Coronary artery (tissue), 2 donors: Measurements from ENCODE around the gene COX7A2.
A peak's percentile ranks its signal among the peaks of the same experiment; 100 is the strongest.

Experiments
- DNase-seq: peaks from one replicate; pipeline ENCODE4 v3.0.0-alpha.2; 2017; ENCODE audit warnings: low spot score
- H3K27ac ChIP-seq, 2 donors: fragments of 200-600 bp; sonication (generic); one replicate each; pipeline ENCODE4 v1.5.1; 2016 to 2019
- H3K4me3 ChIP-seq: fragments of 200-600 bp; sonication (generic); 2 replicates; pipeline ENCODE4 v1.5.1; 2016; ENCODE audit warnings: mild to moderate bottlenecking, moderate library complexity
- CTCF ChIP-seq: fragments of 200-600 bp; sonication (generic); IDR thresholded peaks from one replicate; pipeline ENCODE4 v1.5.1; 2019; ENCODE audit warnings: antibody characterized with exemption

Gene COX7A2

DNA sequence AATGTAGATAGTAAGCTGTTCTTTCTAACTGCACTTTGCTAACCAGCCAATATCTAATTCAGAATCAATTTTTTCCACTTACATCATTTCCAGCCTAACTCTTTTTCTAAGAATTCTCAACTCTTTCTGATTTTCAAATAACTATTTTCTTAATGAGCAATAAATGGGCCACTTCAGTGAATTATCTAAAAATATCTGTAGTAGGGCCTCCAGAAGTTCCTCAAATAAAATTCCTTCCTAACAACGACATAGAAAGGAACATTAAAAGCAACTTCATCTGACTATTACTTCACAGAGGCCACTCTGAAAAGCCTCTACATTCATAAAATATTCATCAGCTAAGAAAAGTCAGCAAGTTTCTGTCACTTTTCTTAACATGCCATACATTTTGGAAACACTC is 42.6 kb downstream of the COX7A2 start:
- TF ChIP-seq CTCF, result no peak
- H3K27ac ChIP-seq, result peak overlapping the region in 1 of 2 donors; percentile 68
- no peak for DNase-seq
- no peak overlapping the region for H3K4me3 ChIP-seq

DNA sequence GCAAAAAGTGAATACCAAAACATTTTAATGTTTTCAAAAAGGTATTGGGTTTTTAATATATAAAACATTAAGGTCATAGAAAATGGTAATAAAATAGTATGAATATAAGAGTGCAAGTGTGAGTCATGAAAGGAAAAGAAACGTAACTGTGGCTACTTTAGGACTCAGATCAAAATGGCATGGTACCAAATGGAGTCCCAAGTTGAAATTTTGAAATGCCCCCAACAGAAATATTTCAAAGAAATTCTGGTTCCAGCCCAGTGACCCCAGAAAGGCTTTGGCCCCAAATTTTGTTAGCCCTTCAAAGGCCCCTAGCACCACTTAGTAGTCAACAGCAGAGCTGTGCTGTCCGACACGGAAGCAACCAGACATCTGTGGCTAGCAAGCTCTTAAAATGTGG is 43.7 kb downstream of the COX7A2 start:
- no peak overlapping the region for H3K4me3 ChIP-seq
- no peak for DNase-seq
- no peak for TF ChIP-seq CTCF
- H3K27ac ChIP-seq, result peak overlapping the region; percentile 22 to 54

GRCh38 chr6:75196081-75196687 is 47.4 kb downstream of the COX7A2 start:
- H3K27ac ChIP-seq, result no peak overlapping the region
- no peak for TF ChIP-seq CTCF
- H3K4me3 ChIP-seq, result no peak overlapping the region
- no peak for DNase-seq

DNA sequence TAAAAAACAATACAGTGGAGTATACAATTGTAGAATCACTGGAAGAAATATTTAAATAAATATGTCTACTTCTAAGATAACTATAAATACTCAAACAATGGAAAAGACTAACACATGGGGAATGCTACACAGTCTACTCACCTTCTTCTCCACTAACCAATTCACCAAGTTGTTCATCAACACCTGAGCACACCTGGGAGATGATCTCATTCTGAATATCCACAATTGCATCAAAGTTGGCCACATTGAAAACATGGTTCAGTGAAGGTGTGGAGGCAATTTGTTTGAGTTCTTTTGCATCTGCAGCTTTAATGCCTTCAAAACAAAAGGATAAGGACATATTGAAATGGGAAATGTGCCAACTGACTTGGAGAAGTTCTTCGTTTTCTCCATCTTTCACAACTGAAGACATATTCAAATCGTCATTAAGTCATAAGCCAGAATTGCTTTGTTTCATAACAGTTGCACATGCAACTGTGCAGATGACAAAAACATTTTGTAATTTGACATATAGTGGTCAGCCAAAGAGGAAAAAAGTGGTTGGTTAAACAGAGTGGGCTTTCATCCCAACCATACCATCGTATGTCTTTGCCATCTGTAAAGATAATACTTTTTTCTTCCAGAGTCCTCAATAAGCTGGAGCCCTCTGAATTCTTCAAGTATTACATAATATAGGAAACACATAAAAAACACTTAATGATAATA is 55.2 kb downstream of the COX7A2 start:
- H3K27ac ChIP-seq, result no peak overlapping the region
- DNase-seq, result no peak
- TF ChIP-seq CTCF, result no peak
- H3K4me3 ChIP-seq, result no peak overlapping the region
